Hematopoietic multipotent progenitor cell treated with erythropoietin and hydrocortisone succinate and interleukin-3 and kit ligand, for 4 days (in vitro differentiated cells): ENCODE results near the gene SLC7A10.
"Not testable (repeated sequence)": the region's sequence is repeated elsewhere in the genome, so short reads cannot be mapped to it uniquely, and the experiment has no call there.

Experiments used
- DNase-seq: peaks from one replicate; pipeline ENCODE4 v3.0.0-alpha.2; 2015

The SLC7A10 gene

GRCh38 chr19:33215438-33216197 is 10.0 kb downstream of the SLC7A10 start:
- DNase-seq: no peak

DNA sequence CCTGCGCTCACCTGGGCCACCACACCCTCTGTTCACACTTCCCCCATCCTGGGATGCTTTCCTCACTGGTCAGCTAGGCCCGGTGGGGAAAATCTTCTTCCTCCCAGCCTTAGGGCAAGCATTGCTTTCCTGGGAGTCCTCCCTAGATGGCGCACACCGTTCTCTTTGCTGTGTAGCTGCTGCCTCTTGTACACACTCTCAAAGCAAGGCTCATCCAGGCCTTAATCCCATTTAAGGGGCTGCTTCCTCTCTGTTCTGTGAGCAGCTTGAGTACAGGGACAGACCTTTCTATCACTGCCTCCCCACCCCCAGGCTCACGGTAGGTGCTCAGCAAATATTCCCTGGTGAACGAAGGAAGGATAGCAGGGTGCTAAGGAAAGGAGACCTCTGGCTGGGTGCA is 11.1 kb downstream of the SLC7A10 start:
- peak; percentile 29 for DNase-seq

GRCh38 chr19:33212436-33213172 is 13.0 kb downstream of the SLC7A10 start:
- no peak for DNase-seq

GRCh38 chr19:33211794-33212435 is 13.7 kb downstream of the SLC7A10 start:
- DNase-seq: no peak

DNA sequence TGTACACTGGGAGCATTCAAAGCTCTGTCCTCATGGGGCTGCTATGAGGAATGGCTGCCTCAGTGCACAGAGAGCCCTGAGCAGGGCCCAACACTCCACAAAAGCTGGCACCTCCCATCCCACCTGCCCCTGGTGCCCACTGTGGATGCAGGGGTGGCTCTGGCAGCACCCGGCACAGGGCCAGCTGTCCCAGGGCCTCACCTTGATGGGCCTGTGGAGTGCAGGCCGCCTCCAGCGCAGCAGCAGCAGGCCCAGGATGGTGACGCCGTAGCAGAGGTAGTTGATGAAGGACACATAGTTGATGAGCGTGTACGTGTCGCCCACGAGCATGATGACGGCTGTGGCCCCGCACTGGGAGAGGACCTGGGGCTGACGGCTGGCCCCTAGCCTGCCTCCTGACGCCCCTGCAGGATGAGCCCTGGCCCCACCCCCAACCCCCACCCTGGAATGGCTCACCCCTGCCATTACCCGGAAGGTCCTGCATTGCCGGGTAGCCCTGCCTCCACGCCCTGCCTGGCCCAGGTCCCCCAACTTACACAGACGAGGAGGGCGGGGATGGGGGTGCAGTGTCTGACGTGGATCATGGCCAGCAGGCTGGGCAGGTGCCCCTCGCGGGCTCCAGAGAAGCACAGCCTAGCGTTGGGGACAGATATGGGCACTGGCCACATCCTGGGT is 15.2 kb downstream of the SLC7A10 start:
- no peak for DNase-seq

DNA sequence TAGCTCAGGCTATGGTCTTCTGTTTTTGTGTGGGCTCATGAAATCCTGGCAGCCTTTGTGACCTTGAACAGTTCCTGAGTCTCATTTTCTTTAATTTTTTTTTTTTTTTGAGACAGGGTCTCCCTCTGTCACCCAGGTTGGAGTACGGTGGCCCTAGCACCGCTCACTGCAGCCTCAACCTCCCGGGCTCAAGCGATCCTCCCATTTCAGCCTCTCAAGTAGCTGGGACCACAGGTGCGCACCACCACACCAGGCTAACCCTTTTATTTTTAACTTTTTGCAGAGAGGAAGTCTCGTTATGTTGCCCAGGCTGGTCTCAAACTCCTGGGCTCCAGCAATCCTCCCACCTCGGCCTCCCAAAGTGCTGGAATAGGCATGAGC is 15.8 kb downstream of the SLC7A10 start:
- DNase-seq: not testable (repeated sequence)

DNA sequence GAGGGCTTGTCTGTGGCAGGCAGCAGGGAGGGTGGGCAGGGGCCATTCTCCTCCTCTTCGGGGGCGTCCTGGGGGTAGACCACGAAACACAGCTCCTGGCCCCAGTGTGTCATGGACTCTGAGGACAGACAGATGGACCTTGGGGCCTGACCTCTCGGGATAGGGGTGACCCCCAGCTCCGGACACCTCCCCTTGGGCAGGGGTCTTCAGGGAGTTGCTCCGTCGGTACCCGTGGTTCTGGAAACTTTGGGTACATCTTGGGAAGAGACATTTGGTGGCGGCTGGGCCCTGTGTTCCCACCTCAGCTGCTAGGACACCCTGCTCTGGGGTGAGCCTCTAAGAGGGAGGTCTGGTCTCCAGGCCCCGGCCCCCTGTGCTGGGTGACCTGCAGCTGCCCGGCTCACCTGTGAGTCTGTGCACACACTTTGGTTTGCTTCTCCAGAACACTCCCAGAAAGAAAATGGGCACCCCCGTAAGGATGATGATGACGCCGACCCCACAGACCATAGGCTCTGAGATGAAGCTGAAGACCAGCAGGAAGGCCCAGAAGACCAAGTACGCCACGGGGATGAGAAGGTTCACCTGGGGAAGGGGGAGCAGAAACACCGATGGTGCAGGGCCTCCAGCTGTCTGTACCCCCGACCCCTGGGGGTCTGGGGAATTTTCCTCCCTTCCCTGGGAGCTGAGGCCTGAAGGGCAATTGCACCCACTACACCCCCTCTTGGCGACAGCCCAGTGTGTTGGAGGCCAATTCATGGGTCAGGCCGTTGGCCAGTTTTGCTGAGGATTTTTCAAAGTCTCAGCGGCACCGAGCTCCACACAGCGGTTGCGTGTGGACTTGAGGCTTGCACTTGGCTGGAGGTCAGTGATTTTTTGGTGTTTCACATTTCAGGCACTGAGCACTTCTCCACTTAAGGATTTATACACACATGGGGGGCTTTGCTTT is 16.5 kb downstream of the SLC7A10 start:
- no peak for DNase-seq

DNA sequence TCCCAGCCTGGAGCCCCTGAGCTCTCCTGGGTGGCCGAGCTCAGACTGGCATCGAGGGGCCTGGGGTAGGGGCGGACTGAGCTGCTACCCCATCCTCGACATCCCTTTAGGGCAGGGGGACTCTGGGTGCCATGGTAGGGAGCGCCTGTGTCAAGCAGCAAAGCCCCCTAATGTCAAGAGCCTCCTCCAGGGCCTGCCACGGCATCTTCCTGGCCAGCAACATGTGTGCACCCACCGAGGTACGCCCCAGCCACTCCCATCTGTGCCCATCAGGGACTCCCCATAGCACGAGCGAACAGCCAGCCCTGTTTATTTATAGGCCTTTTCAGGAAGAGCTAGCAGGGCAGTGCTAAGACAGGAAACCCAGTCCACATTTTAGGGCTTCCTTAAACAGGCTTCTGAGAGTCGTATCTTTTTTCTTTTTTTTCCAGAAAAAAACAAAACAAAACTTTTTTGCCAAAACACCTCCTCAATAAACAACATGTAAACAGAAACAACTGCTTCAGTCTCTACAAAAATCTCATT is 17.2 kb downstream of the SLC7A10 start:
- DNase-seq: peak; percentile 50

- no peak for DNase-seq
Observed at GRCh38 chr19:33207903-33208302, 17.7 kb downstream of the SLC7A10 start.

- DNase-seq: no peak
Observed at GRCh38 chr19:33207040-33207620, 18.5 kb downstream of the SLC7A10 start.

- DNase-seq: no peak
Observed at GRCh38 chr19:33206261-33207039, 19.2 kb downstream of the SLC7A10 start.

GRCh38 chr19:33205531-33206260 is 20.0 kb downstream of the SLC7A10 start:
- DNase-seq: no peak

DNA sequence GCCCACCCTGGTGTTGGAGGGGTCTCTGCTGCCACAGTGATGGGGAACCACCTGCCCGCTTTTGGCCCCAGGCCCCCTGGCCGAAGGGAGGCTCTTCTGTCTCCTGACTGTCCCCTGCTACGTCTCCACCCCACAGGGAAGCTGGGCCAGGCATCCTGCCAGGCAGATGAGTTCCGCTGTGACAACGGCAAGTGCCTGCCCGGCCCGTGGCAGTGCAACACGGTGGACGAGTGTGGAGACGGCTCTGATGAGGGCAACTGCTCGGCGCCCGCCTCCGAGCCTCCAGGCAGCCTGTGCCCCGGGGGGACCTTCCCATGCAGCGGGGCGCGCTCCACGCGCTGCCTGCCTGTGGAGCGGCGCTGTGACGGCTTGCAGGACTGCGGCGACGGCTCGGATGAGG is 20.5 kb downstream of the SLC7A10 start:
- no peak for DNase-seq

GRCh38 chr19:33204136-33204973 is 21.3 kb downstream of the SLC7A10 start:
- DNase-seq: no peak

DNA sequence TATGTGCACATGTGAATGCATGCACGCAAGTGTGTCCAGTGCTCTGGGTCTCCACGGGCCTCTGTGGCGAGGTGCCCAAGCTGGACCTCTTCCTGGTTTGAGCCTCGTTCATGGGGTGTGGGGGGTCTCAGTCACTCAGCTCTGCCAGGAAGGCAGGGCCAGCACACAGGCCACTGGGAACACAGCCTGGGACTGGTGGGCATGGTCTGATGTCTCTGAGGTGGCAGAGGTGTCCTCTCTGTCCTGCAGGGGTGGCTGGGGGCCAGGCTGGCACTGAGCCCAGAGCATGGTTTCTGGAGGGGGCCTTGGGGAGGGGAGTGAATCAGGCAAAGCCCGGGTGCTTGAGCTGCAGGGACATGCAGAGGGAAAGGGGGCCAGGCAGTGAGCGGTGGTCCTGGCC is 22.1 kb downstream of the SLC7A10 start:
- no peak for DNase-seq

GRCh38 chr19:33202546-33203507 is 22.8 kb downstream of the SLC7A10 start:
- DNase-seq: no peak

GRCh38 chr19:33201886-33202545 is 23.6 kb downstream of the SLC7A10 start:
- no peak for DNase-seq
